PFSK-1 (cell line): ENCODE measurements around the gene GPR25.

Experiments used
- FOXP2 ChIP-seq: optimal IDR thresholded peaks from 2 replicates; pipeline ENCODE3; 2011; ENCODE audit warnings: borderline replicate concordance, control low read depth, inconsistent platforms; ENCODE audit not compliant: insufficient read depth; ENCODE audit errors: extremely low read length, extremely low read depth
- POLR2AphosphoS5 ChIP-seq: IDR thresholded peaks from 2 replicates; pipeline ENCODE4 v1.6.1; 2012; ENCODE audit warnings: low read depth, mild to moderate bottlenecking, control low read depth, low read length, moderate library complexity
- REST ChIP-seq, 2 experiments: IDR thresholded peaks; 2 replicates each; pipeline versions ENCODE4 v1.6.1 to v1.8.0; 2011 to 2012; ENCODE audit warnings: low read depth in 2 of 2, low read length in 2 of 2, control low read depth in 1 of 2, inconsistent platforms in 1 of 2, mild to moderate bottlenecking in 1 of 2, moderate library complexity in 1 of 2; ENCODE audit not compliant: insufficient read depth in 1 of 2
- SIN3A ChIP-seq: IDR thresholded peaks from 2 replicates; pipeline ENCODE4 v1.6.1; 2012; ENCODE audit warnings: mild to moderate bottlenecking, low read length, moderate library complexity, borderline replicate concordance; ENCODE audit not compliant: insufficient read depth
- TAF1 ChIP-seq: IDR thresholded peaks from 2 replicates; pipeline ENCODE4 v1.6.1; 2012; ENCODE audit warnings: low read length, control low read depth, borderline replicate concordance; ENCODE audit not compliant: insufficient read depth

GRCh38 chr1:200892546-200892945 is 19.8 kb downstream of the GPR25 start:
- TF ChIP-seq POLR2AphosphoS5 (no peak), SIN3A (no peak), REST (IDR thresholded peaks at IDR 0.05; ENCODE audit: insufficient read depth in 1 of 2, low read depth in 2 of 2, low read length in 2 of 2) (no peak), TAF1 (no peak), FOXP2 (no peak)
